Activated naive CD4-positive, alpha-beta T cell treated with anti-CD3 and anti-CD28 coated beads, Interleukin-2, amount 10 ng/mL, durations not matched to agents 7 days and 5 days (primary cell): ENCODE data around the gene DPYD.
"Not testable (repeated sequence)": the region's sequence is repeated elsewhere in the genome, so short reads cannot be mapped to it uniquely, and the experiment has no call there.

ENCODE experiments used
- CTCF ChIA-PET: fragments of 350-600 bp; sonication (Branson Sonifier 250); formaldehyde crosslinking; loops from one replicate; lab custom pipeline; 2021; ENCODE audit warnings: antibody characterized with exemption; lab: Charles Lee
- DNase-seq: peaks from one replicate; pipeline ENCODE4 v3.0.0-alpha.2; 2020
- H3K27ac Mint-ChIP-seq: one replicate; pipeline ENCODE4 v1.8.0; 2021; ENCODE audit warnings: mild to moderate bottlenecking, moderate library complexity, mixed read lengths
- H3K27me3 Mint-ChIP-seq: one replicate; pipeline ENCODE4 v1.8.0; 2021; ENCODE audit warnings: mild to moderate bottlenecking, mixed read lengths
- H3K36me3 Mint-ChIP-seq: one replicate; pipeline ENCODE4 v1.8.0; 2021; ENCODE audit warnings: mixed read lengths
- H3K4me1 Mint-ChIP-seq: one replicate; pipeline ENCODE4 v1.8.0; 2021; ENCODE audit warnings: mixed read lengths
- H3K4me3 Mint-ChIP-seq: one replicate; pipeline ENCODE4 v1.8.0; 2021; ENCODE audit warnings: mild to moderate bottlenecking, moderate library complexity, mixed read lengths
- H3K9me3 Mint-ChIP-seq: one replicate; pipeline ENCODE4 v1.8.0; 2021; ENCODE audit warnings: mixed read lengths

The DPYD gene

GRCh38 chr1:97377432-97378034, 543.3 kb downstream of the DPYD start:
- H3K9me3 Mint-ChIP-seq = no peaks in the 10 kb centered on the region
- no peaks in the 10 kb centered on the region for H3K27me3 Mint-ChIP-seq
- no peak overlapping the region for H3K27ac Mint-ChIP-seq
- DNase-seq = no peak
- peaks cover 7% of the 10 kb centered on the region for H3K36me3 Mint-ChIP-seq
- no peaks in the 10 kb centered on the region for H3K4me1 Mint-ChIP-seq
- no peak overlapping the region for H3K4me3 Mint-ChIP-seq
- CTCF ChIA-PET = no interaction called here

- Mint-ChIP-seq H3K4me1 (no peaks in the 10 kb centered on the region), H3K27me3 (no peaks in the 10 kb centered on the region), H3K36me3 (peaks cover 19% of the 10 kb centered on the region), H3K4me3 (no peak overlapping the region), H3K27ac (no peak overlapping the region), H3K9me3 (no peaks in the 10 kb centered on the region)
- DNase-seq = no peak
- CTCF ChIA-PET = no interaction called here
Measured at GRCh38 chr1:97373000-97373399, 547.8 kb downstream of the DPYD start.

- CTCF ChIA-PET = no interaction called here
Measured at GRCh38 chr1:97372531-97372930, 548.3 kb downstream of the DPYD start.

GRCh38 chr1:97368296-97368695, 552.5 kb downstream of the DPYD start:
- peaks cover 22% of the 10 kb centered on the region for H3K36me3 Mint-ChIP-seq
- no peak overlapping the region for H3K27ac Mint-ChIP-seq
- peaks cover 1% of the 10 kb centered on the region for H3K9me3 Mint-ChIP-seq
- no peaks in the 10 kb centered on the region for H3K27me3 Mint-ChIP-seq
- CTCF ChIA-PET = no interaction called here
- DNase-seq = no peak
- no peaks in the 10 kb centered on the region for H3K4me1 Mint-ChIP-seq
- H3K4me3 Mint-ChIP-seq = no peak overlapping the region

More at GRCh38 chr1:97372531-97372930, 548.3 kb downstream of the DPYD start:
- no peaks in the 10 kb centered on the region for H3K4me1 Mint-ChIP-seq
- peaks cover 17% of the 10 kb centered on the region for H3K36me3 Mint-ChIP-seq
- no peak for DNase-seq
- H3K27ac Mint-ChIP-seq = no peak overlapping the region
- H3K27me3 Mint-ChIP-seq = no peaks in the 10 kb centered on the region
- no peaks in the 10 kb centered on the region for H3K9me3 Mint-ChIP-seq
- H3K4me3 Mint-ChIP-seq = no peak overlapping the region

- Mint-ChIP-seq H3K4me3 (no peak overlapping the region), H3K36me3 (peaks cover 22% of the 10 kb centered on the region), H3K27me3 (no peaks in the 10 kb centered on the region), H3K4me1 (no peaks in the 10 kb centered on the region), H3K9me3 (peaks cover 1% of the 10 kb centered on the region), H3K27ac (no peak overlapping the region)
- no peak for DNase-seq
- CTCF ChIA-PET = no interaction called here
Measured at GRCh38 chr1:97366984-97367383, 553.9 kb downstream of the DPYD start.

GRCh38 chr1:97365026-97365425, 555.8 kb downstream of the DPYD start:
- H3K27ac Mint-ChIP-seq = no peak overlapping the region

GRCh38 chr1:97364086-97364485, 556.7 kb downstream of the DPYD start:
- DNase-seq = no peak
- Mint-ChIP-seq H3K4me3 (no peak overlapping the region), H3K27me3 (no peaks in the 10 kb centered on the region), H3K36me3 (peaks cover 19% of the 10 kb centered on the region), H3K4me1 (no peaks in the 10 kb centered on the region), H3K27ac (no peak overlapping the region), H3K9me3 (peaks cover 1% of the 10 kb centered on the region)
- CTCF ChIA-PET = no interaction called here

More at GRCh38 chr1:97365026-97365425, 555.8 kb downstream of the DPYD start:
- Mint-ChIP-seq H3K27me3 (no peaks in the 10 kb centered on the region), H3K36me3 (peaks cover 21% of the 10 kb centered on the region), H3K9me3 (peaks cover 1% of the 10 kb centered on the region), H3K4me3 (no peak overlapping the region), H3K4me1 (no peaks in the 10 kb centered on the region)
- no peak for DNase-seq
- CTCF ChIA-PET = no interaction called here

GRCh38 chr1:97356309-97356708, 564.5 kb downstream of the DPYD start:
- Mint-ChIP-seq H3K4me1 (no peaks in the 10 kb centered on the region), H3K36me3 (peaks cover 20% of the 10 kb centered on the region), H3K27ac (no peak overlapping the region), H3K4me3 (no peak overlapping the region), H3K9me3 (peaks cover 2% of the 10 kb centered on the region), H3K27me3 (no peaks in the 10 kb centered on the region)
- CTCF ChIA-PET = no interaction called here
- no peak for DNase-seq

- H3K27ac Mint-ChIP-seq = no peak overlapping the region
- H3K4me3 Mint-ChIP-seq = no peak overlapping the region
- no peaks in the 10 kb centered on the region for H3K9me3 Mint-ChIP-seq
- no peaks in the 10 kb centered on the region for H3K27me3 Mint-ChIP-seq
- H3K4me1 Mint-ChIP-seq = no peaks in the 10 kb centered on the region
- DNase-seq = no peak
- CTCF ChIA-PET = no interaction called here
- peaks cover 6% of the 10 kb centered on the region for H3K36me3 Mint-ChIP-seq
Measured at GRCh38 chr1:97352936-97353382, 567.9 kb downstream of the DPYD start.

GRCh38 chr1:97351846-97352245, 569.0 kb downstream of the DPYD start:
- Mint-ChIP-seq H3K36me3 (peaks cover 6% of the 10 kb centered on the region), H3K27me3 (no peaks in the 10 kb centered on the region), H3K27ac (no peak overlapping the region), H3K4me3 (no peak overlapping the region), H3K4me1 (no peaks in the 10 kb centered on the region), H3K9me3 (no peaks in the 10 kb centered on the region)
- CTCF ChIA-PET = no interaction called here
- no peak for DNase-seq

GRCh38 chr1:97350662-97351061, 570.2 kb downstream of the DPYD start:
- CTCF ChIA-PET = no interaction called here
- Mint-ChIP-seq H3K36me3 (peaks cover 6% of the 10 kb centered on the region), H3K27me3 (no peaks in the 10 kb centered on the region), H3K9me3 (no peaks in the 10 kb centered on the region), H3K27ac (no peak overlapping the region), H3K4me3 (no peak overlapping the region), H3K4me1 (no peaks in the 10 kb centered on the region)
- no peak for DNase-seq

GRCh38 chr1:97350241-97350640, 570.6 kb downstream of the DPYD start:
- CTCF ChIA-PET = no interaction called here
- H3K9me3 Mint-ChIP-seq = no peaks in the 10 kb centered on the region
- peaks cover 6% of the 10 kb centered on the region for H3K36me3 Mint-ChIP-seq
- H3K4me3 Mint-ChIP-seq = no peak overlapping the region
- no peak overlapping the region for H3K27ac Mint-ChIP-seq
- DNase-seq = no peak
- H3K4me1 Mint-ChIP-seq = no peaks in the 10 kb centered on the region
- no peaks in the 10 kb centered on the region for H3K27me3 Mint-ChIP-seq

- CTCF ChIA-PET, H3K27ac Mint-ChIP-seq, H3K4me1 Mint-ChIP-seq, DNase-seq, H3K4me3 Mint-ChIP-seq, H3K36me3 Mint-ChIP-seq, H3K9me3 Mint-ChIP-seq, H3K27me3 Mint-ChIP-seq: not testable (repeated sequence)
Measured at GRCh38 chr1:97349794-97350193, 571.0 kb downstream of the DPYD start.

GRCh38 chr1:97348599-97349265, 572.1 kb downstream of the DPYD start:
- no peak for DNase-seq
- H3K4me1 Mint-ChIP-seq = no peaks in the 10 kb centered on the region
- no peaks in the 10 kb centered on the region for H3K27me3 Mint-ChIP-seq
- no peaks in the 10 kb centered on the region for H3K9me3 Mint-ChIP-seq
- no peak overlapping the region for H3K4me3 Mint-ChIP-seq
- H3K36me3 Mint-ChIP-seq = peaks cover 6% of the 10 kb centered on the region
- no peak overlapping the region for H3K27ac Mint-ChIP-seq
- CTCF ChIA-PET = no interaction called here

GRCh38 chr1:97340951-97341350, 579.9 kb downstream of the DPYD start:
- no peaks in the 10 kb centered on the region for H3K27me3 Mint-ChIP-seq
- no peaks in the 10 kb centered on the region for H3K9me3 Mint-ChIP-seq
- no peak for DNase-seq
- H3K27ac Mint-ChIP-seq = no peak overlapping the region
- H3K4me1 Mint-ChIP-seq = no peaks in the 10 kb centered on the region
- no peak overlapping the region for H3K4me3 Mint-ChIP-seq
- CTCF ChIA-PET = no interaction called here
- peaks cover 6% of the 10 kb centered on the region for H3K36me3 Mint-ChIP-seq
